ENCODE measurements around the gene CTU2. TPM values are rescaled to one million over a fixed set of nuclear protein-coding genes. Genes with fewer than 3 reads are reported as not detected.

Gene CTU2
- total and polyA plus RNA-seq, 2 of the 4 experiments (the other 2 are of a cell fraction), result 12.9 to 18.4 TPM

DNA sequence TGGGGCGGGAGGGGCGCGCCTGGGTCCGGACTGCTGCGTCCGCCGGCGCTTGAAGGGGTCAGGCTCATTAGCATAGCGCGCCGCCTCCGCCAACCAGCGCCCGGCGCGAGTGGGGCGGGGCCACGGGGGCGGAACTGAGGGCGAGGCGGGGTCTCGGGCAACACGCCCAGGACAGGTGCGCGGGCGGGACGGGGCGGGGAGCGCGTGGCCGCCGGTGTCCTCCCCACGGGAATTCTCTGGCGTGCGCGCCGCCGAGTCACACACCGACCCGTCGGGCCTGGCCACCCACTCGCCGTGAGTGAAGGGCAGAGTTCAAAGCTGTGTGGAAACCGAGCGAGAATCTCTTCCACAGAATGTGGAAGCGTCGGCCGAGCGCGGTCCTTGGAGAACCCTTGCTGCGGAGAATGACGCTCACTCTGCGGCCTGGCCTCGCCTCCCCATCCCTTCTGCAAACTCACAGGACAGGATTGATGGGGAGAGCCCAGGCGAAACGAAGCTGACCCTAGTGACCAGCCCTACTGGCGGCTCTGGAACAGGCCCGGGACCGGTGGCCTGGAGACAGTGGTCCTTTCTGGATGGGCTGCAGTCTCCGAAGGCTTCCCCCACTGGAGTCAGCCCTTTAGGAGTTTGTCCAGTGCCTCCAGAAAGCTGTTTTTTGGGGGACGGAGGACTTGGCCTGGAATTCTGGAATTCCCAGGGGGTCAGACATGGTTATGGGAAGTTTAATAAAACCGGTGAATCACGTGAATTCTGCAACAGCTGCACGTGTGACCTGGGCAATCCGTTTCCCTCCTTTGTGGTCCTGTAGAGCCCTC lies 19.7 kb upstream of the CTU2 start, which contains the start of gene SNAI3:
SNAI3 (minus strand) TSS at position 69 of the 815 bp plus-strand sequence. CDS start 101 bp downstream, outside the sequence.
- Histone ChIP-seq H4K8ac (ENCODE audit: low read depth in 2 of 2, low read length in 2 of 2) (no peak within 1 kb of the TSS), H3K27me3 (ENCODE audit: control insufficient read depth, insufficient read depth, low read length) (peaks cover 40% of the 10 kb centered on the region), H2BK20ac (ENCODE audit: low read depth, low read length) (no peak within 1 kb of the TSS), H3K79me1 (ENCODE audit: low read depth in 1 of 2, low read length in 2 of 2) (no peaks in the 10 kb centered on the region), H2AFZ (replicated peaks; ENCODE audit: low read length, poor library complexity) (peak within 1 kb of the TSS; percentile 91), H3K9me1 (ENCODE audit: insufficient read depth, low read length) (no peaks in the 10 kb centered on the region), H3K4me1 (ENCODE audit: control insufficient read depth, insufficient read depth, low read length) (peaks cover 7% of the 10 kb centered on the region; the same call in 1 of the 2 replicates), H2BK15ac (ENCODE audit: low read depth, low read length) (no peak within 1 kb of the TSS), H3K4me3 (ENCODE audit: insufficient read depth, low read depth, low read length) (peak within 1 kb of the TSS; percentile 43), H3K4ac (ENCODE audit: low read depth, low read length) (no peak within 1 kb of the TSS), H3K27ac (ENCODE audit: insufficient read depth, low read length) (no peak within 1 kb of the TSS), H4K5ac (ENCODE audit: low read depth, low read length) (no peak within 1 kb of the TSS), H4K91ac (ENCODE audit: insufficient read depth, low read depth, low read length) (no peak within 1 kb of the TSS), H4K20me1 (ENCODE audit: insufficient read depth, low read length) (peaks cover 7% of the 10 kb centered on the region; the same call in 1 of the 2 replicates), H2BK5ac (ENCODE audit: low read depth, low read length, poor library complexity, severe bottlenecking) (no peak within 1 kb of the TSS), H3K23ac (ENCODE audit: low read depth, low read length) (no peak within 1 kb of the TSS), H3K36me3 (ENCODE audit: control insufficient read depth, insufficient read depth, low read length) (no peaks in the 10 kb centered on the region), H3K56ac (ENCODE audit: extremely low read depth, insufficient read depth, low read length) (no peak within 1 kb of the TSS), H3K18ac (ENCODE audit: low read depth, low read length) (no peak within 1 kb of the TSS), H3K9ac (ENCODE audit: low read depth, low read length) (no peak within 1 kb of the TSS), H2AK5ac (ENCODE audit: low read depth, low read length) (peak within 1 kb of the TSS; percentile 33; the same call in 1 of the 2 replicates), H3K4me2 (ENCODE audit: low read depth, low read length) (peak within 1 kb of the TSS; percentile 67), H3K14ac (replicated peaks; ENCODE audit: low read depth, low read length) (no peak within 1 kb of the TSS), H3K9me3 (ENCODE audit: control insufficient read depth, insufficient read depth, low read length) (no peaks in the 10 kb centered on the region), H2AK9ac (replicated peaks; ENCODE audit: low read depth, low read length, poor library complexity) (peak within 1 kb of the TSS; percentile 68), H2BK120ac (ENCODE audit: low read depth, low read length) (no peak within 1 kb of the TSS)
- no TSS peak for BruUV-seq (replicated peaks)
- DNase-seq, result peak; percentile 24
- ChIA-PET POLR2A (ENCODE audit: unreplicated experiment) (no interaction called here), CTCF (no interaction called here)
- peak; percentile 90 for ATAC-seq (ENCODE audit: low read depth)
- intact Hi-C loops (cut with micrococcal nuclease), result loop anchor here (1.0 kb wide), 1 partner anchor 15 kb away; no protein-coding TSS in a partner anchor
- WGBS, 2 experiments (ENCODE audit: extremely low coverage in 2 of 2, insufficient read length in 1 of 2), result 5% methylated on average over 23 of the region's 65 CpGs; no CpG with 5 or more reads in 1 of the 2 experiments
- in situ Hi-C loops (cut with MboI; ENCODE audit: low sequenced_read_pairs), result no loop called here
- no peak for TF ChIP-seq RAD21 (IDR thresholded peaks at IDR 0.05; ENCODE audit: low read length)
- TF ChIP-seq CEBPB (IDR thresholded peaks at IDR 0.05; ENCODE audit: low read depth, low read length), result no peak
- no peak for TF ChIP-seq RCOR1 (IDR thresholded peaks at IDR 0.05; ENCODE audit: insufficient replicate concordance, low read length)
- TF ChIP-seq MAZ (IDR thresholded peaks at IDR 0.05; ENCODE audit: borderline replicate concordance, low read depth, low read length), result no peak
- TF ChIP-seq, protein P1, sequence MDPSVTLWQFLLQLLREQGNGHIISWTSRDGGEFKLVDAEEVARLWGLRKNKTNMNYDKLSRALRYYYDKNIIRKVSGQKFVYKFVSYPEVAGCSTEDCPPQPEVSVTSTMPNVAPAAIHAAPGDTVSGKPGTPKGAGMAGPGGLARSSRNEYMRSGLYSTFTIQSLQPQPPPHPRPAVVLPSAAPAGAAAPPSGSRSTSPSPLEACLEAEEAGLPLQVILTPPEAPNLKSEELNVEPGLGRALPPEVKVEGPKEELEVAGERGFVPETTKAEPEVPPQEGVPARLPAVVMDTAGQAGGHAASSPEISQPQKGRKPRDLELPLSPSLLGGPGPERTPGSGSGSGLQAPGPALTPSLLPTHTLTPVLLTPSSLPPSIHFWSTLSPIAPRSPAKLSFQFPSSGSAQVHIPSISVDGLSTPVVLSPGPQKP (IDR thresholded peaks at IDR 0.05; ENCODE audit: borderline replicate concordance, low read depth, low read length), result no peak
- no peak for TF ChIP-seq CHD1 (IDR thresholded peaks at IDR 0.05; ENCODE audit: low read depth, low read length)
- dilution Hi-C loops (cut with HindIII; ENCODE audit: low sequenced_read_pairs, unreplicated experiment), result no loop called here

All from IMR-90 (cell line).